Activated CD4-positive, alpha-beta memory T cell treated with anti-CD3 and anti-CD28 coated beads for 36 hours (primary cell): ENCODE results near the gene TSGA10. TPM values are rescaled to one million over a fixed set of nuclear protein-coding genes. Genes with fewer than 3 reads are reported as not detected.
"Not testable (repeated sequence)": the region's sequence is repeated elsewhere in the genome, so short reads cannot be mapped to it uniquely, and the experiment has no call there.

ENCODE experiments used
- CTCF ChIA-PET: fragments of 350-600 bp; sonication (Branson Sonifier 250); formaldehyde crosslinking; loops from one replicate; lab custom pipeline; 2021; ENCODE audit warnings: antibody characterized with exemption, inconsistent platforms; lab: Charles Lee
- POLR2A ChIA-PET: fragments of 350-600 bp; sonication (Branson Sonifier 250); formaldehyde crosslinking; loops from one replicate; lab custom pipeline; 2021; ENCODE audit warnings: antibody characterized with exemption; lab: Charles Lee
- DNase-seq: peaks from one replicate; pipeline ENCODE4 v3.0.0-alpha.2; 2020
- H3K27ac Mint-ChIP-seq: one replicate; pipeline ENCODE4 v1.8.0; 2021; ENCODE audit warnings: mixed read lengths
- H3K27me3 Mint-ChIP-seq: one replicate; pipeline ENCODE4 v1.8.0; 2021; ENCODE audit warnings: mixed read lengths
- H3K36me3 Mint-ChIP-seq: one replicate; pipeline ENCODE4 v1.8.0; 2021; ENCODE audit warnings: mixed read lengths
- H3K4me1 Mint-ChIP-seq: one replicate; pipeline ENCODE4 v1.8.0; 2021; ENCODE audit warnings: low read depth, mixed read lengths
- H3K4me3 Mint-ChIP-seq: one replicate; pipeline ENCODE4 v1.8.0; 2021; ENCODE audit warnings: mild to moderate bottlenecking, mixed read lengths
- H3K9me3 Mint-ChIP-seq: one replicate; pipeline ENCODE4 v1.8.0; 2021; ENCODE audit warnings: mixed read lengths
- intact Hi-C: fragments of 100-400 bp; cut with micrococcal nuclease; formaldehyde crosslinking; loops from one replicate; pipeline ENCODE4 v1.15.1; 2023
- total RNA-seq, 2 experiments: library from RNA; stranded (reverse); gene quantifications; one replicate each; pipeline ENCODE4 v1.2.3, GENCODE V29; 2021

Gene TSGA10, protein sequence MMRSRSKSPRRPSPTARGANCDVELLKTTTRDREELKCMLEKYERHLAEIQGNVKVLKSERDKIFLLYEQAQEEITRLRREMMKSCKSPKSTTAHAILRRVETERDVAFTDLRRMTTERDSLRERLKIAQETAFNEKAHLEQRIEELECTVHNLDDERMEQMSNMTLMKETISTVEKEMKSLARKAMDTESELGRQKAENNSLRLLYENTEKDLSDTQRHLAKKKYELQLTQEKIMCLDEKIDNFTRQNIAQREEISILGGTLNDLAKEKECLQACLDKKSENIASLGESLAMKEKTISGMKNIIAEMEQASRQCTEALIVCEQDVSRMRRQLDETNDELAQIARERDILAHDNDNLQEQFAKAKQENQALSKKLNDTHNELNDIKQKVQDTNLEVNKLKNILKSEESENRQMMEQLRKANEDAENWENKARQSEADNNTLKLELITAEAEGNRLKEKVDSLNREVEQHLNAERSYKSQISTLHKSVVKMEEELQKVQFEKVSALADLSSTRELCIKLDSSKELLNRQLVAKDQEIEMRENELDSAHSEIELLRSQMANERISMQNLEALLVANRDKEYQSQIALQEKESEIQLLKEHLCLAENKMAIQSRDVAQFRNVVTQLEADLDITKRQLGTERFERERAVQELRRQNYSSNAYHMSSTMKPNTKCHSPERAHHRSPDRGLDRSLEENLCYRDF
- 1 to 10 TPM; 6.3 to 7.0 TPM for total RNA-seq

- peak within 1 kb of the TSS; percentile 91 for H3K27ac Mint-ChIP-seq
- H3K36me3 Mint-ChIP-seq = peaks cover 7% of the 10 kb centered on the region
- peaks cover 24% of the 10 kb centered on the region for H3K4me1 Mint-ChIP-seq
- H3K27me3 Mint-ChIP-seq = no peaks in the 10 kb centered on the region
- peak; percentile 96 for DNase-seq
- ChIA-PET CTCF (interaction anchor here (1.1 to 1.8 kb wide), 2 partner anchors 14 to 23 kb away, joined by 3 to 5 read pairs; no protein-coding TSS in a partner anchor), POLR2A (interaction anchor here (0.9 to 3.0 kb wide), 4 partner anchors 13 to 182 kb away, joined by 3 to 13 read pairs (median 9); partner anchors contain the start of genes C2orf15, EIF5B, MITD1 and MRPL30)
- intact Hi-C loops = loop anchor here (1.0 to 10.0 kb wide), 6 partner anchors 14 to 700 kb away; partner anchors contain the start of genes C2orf15, MGAT4A, MITD1 and MRPL30
- H3K4me3 Mint-ChIP-seq = no peak within 1 kb of the TSS
- H3K9me3 Mint-ChIP-seq = no peaks in the 10 kb centered on the region
These were observed at the start of gene TSGA10, which contains the start of gene LIPT1 for GRCh38 chr2:99154643-99155536. TSGA10 (minus strand) TSS chr2:99154942; CDS start chr2:99109439, 45,503 bp downstream. LIPT1 (plus strand) TSS chr2:99154967; CDS start chr2:99161958, 6,991 bp downstream.

DNA sequence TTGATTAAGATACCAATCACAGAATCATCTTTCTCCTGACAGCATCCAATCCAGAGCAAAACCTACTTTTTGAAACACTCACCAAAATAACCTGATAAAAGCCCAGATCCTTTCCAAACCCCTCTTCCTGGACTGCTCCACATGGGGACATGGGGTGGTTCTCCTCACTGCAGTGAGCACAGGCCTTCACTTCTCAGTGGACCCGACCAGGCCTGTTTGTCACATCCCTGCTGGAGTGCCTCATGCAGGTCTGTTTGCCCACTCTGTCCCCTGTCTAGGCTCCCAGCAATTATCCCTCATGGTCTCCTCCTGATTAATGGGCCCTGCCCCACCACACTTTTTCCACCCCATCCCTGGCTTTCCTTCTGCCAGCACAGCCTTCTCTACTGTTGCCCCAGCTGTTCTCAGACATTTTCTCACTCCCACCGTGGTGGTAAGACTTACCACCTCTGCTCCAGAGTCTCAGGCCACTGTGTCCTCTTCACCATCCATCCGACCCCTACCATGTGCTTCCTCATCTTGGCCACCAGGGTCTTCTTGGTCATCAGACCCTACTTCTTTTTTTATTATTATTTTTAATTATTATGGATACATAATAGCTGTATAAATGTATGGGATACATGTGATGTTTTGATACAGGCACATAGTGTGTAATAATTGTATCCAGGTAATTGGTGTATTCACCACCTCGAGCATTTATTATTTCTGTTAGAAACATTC is 47.4 kb upstream of the TSGA10 start:
- peak overlapping the region; percentile 2 for H3K27ac Mint-ChIP-seq
- CTCF ChIA-PET = interaction anchor here (1.4 kb wide), 1 partner anchor 16 kb away, joined by 4 read pairs; no protein-coding TSS in a partner anchor

GRCh38 chr2:99200076-99200800 is 45.5 kb upstream of the TSGA10 start:
- Mint-ChIP-seq H3K4me3 (no peak overlapping the region), H3K27ac (no peak overlapping the region)
- POLR2A ChIA-PET = no interaction called here

More for the DNA sequence above, 47.4 kb upstream of the TSGA10 start:
- peaks cover 4% of the 10 kb centered on the region for H3K9me3 Mint-ChIP-seq
- DNase-seq = no peak
- intact Hi-C loops = no loop called here
- peaks cover 12% of the 10 kb centered on the region for H3K36me3 Mint-ChIP-seq
- POLR2A ChIA-PET = no interaction called here
- H3K4me1 Mint-ChIP-seq = no peaks in the 10 kb centered on the region
- no peak overlapping the region for H3K4me3 Mint-ChIP-seq
- H3K27me3 Mint-ChIP-seq = no peaks in the 10 kb centered on the region

DNA sequence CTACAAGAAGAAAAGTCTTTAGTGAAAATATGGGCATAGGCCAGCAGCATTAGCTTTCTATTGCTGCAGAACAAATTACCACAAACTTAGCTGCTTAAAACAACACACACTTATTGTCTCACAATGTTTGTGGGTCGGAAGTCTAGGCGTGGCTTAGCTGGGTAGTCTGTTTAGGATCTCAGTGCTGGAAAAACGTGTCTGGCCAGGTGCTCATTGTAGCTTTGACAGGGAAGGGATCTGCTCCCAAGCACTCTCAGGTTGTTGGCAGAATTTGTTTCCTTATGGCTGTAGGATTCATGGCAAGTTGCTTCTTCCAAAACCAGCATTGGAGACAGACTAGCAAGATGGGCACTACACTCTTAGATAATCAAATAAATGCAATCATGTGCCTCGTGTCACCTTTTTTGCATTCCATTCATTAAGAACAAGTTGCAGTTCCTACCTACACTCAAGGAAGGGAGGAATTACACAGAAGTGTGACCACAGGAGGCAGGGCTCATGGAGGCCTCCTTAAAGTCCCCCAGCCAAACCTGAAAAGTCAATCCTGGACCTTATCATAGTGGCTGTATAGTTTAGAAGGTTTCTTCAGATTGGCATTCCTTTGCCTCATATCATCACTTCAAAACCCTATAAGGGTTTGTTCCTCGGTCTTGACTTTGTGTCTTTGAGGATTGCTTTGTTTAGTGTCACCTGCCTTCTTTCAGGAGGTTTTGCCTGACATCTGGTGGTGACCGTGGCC is 43.5 kb upstream of the TSGA10 start:
- CTCF ChIA-PET = no interaction called here
- intact Hi-C loops = no loop called here
- DNase-seq = no peak
- H3K4me1 Mint-ChIP-seq = no peaks in the 10 kb centered on the region
- peaks cover 12% of the 10 kb centered on the region for H3K36me3 Mint-ChIP-seq
- H3K9me3 Mint-ChIP-seq = no peaks in the 10 kb centered on the region
- POLR2A ChIA-PET = no interaction called here
- H3K27ac Mint-ChIP-seq = no peak overlapping the region
- no peak overlapping the region for H3K4me3 Mint-ChIP-seq
- H3K27me3 Mint-ChIP-seq = no peaks in the 10 kb centered on the region

More at GRCh38 chr2:99200076-99200800, 45.5 kb upstream of the TSGA10 start:
- no peaks in the 10 kb centered on the region for H3K4me1 Mint-ChIP-seq
- no peaks in the 10 kb centered on the region for H3K9me3 Mint-ChIP-seq
- no peak for DNase-seq
- intact Hi-C loops = no loop called here
- CTCF ChIA-PET = no interaction called here
- H3K27me3 Mint-ChIP-seq = no peaks in the 10 kb centered on the region
- H3K36me3 Mint-ChIP-seq = peaks cover 8% of the 10 kb centered on the region

- H3K9me3 Mint-ChIP-seq, intact Hi-C loops: not testable (repeated sequence)
These were observed 37.6 kb upstream of the TSGA10 start for GRCh38 chr2:99192364-99192763.

DNA sequence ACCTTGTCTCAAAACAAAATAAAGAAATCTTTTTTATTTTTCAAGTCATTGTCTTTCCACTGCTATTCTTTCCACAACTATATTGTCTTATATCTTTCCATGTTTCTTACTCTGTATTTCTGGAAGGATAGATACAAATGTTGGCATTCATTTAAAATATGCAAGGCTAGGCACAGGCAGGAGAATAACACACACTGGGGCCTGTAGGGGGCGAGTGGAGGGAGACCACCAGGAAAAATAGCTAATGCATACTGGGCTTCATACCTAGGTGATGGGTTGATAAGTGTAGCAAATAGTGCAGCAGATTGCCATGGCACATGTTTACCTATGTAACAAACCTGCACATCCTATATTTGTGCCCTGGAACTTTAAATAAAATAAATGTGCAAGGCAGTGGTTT is 35.8 kb upstream of the TSGA10 start:
- peaks cover 42% of the 10 kb centered on the region for H3K36me3 Mint-ChIP-seq
- H3K4me3 Mint-ChIP-seq = no peak overlapping the region
- H3K9me3 Mint-ChIP-seq = no peaks in the 10 kb centered on the region
- POLR2A ChIA-PET = no interaction called here
- no peak overlapping the region for H3K27ac Mint-ChIP-seq
- DNase-seq = no peak
- no peaks in the 10 kb centered on the region for H3K27me3 Mint-ChIP-seq
- intact Hi-C loops = no loop called here
- CTCF ChIA-PET = no interaction called here
- H3K4me1 Mint-ChIP-seq = peaks cover 17% of the 10 kb centered on the region

More at GRCh38 chr2:99192364-99192763, 37.6 kb upstream of the TSGA10 start:
- POLR2A ChIA-PET, DNase-seq, CTCF ChIA-PET, H3K27ac Mint-ChIP-seq, H3K27me3 Mint-ChIP-seq, H3K4me3 Mint-ChIP-seq: not testable (repeated sequence)
- H3K36me3 Mint-ChIP-seq = peaks cover 47% of the 10 kb centered on the region
- peaks cover 13% of the 10 kb centered on the region for H3K4me1 Mint-ChIP-seq

DNA sequence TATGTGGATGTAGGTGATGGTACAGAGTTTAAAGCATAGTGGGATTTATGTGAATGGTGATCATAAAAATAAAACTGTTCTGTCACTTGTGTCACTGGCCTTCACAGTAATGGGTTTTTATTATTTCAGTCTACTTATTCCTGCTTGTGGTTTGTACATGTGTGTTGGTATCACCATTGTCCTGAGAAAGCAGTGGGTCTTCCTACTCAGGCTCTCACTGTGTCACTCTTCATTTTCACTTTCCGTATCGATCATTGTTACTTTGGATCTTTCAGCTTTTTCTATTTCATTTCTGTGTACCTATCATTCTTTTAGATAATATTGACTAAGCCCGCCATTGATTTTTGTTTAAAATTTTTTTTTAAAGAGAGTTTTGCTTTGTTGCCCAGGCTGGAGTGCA is 33.6 kb upstream of the TSGA10 start:
- H3K27ac Mint-ChIP-seq = peak overlapping the region; percentile 6
- no peaks in the 10 kb centered on the region for H3K27me3 Mint-ChIP-seq
- no peak overlapping the region for H3K4me3 Mint-ChIP-seq
- intact Hi-C loops = no loop called here
- H3K9me3 Mint-ChIP-seq = no peaks in the 10 kb centered on the region
- peaks cover 30% of the 10 kb centered on the region for H3K4me1 Mint-ChIP-seq
- no peak for DNase-seq
- CTCF ChIA-PET = no interaction called here
- POLR2A ChIA-PET = interaction anchor here (0.7 kb wide), 1 partner anchor 561 kb away, joined by 3 read pairs; no protein-coding TSS in a partner anchor
- H3K36me3 Mint-ChIP-seq = peaks cover 35% of the 10 kb centered on the region

DNA sequence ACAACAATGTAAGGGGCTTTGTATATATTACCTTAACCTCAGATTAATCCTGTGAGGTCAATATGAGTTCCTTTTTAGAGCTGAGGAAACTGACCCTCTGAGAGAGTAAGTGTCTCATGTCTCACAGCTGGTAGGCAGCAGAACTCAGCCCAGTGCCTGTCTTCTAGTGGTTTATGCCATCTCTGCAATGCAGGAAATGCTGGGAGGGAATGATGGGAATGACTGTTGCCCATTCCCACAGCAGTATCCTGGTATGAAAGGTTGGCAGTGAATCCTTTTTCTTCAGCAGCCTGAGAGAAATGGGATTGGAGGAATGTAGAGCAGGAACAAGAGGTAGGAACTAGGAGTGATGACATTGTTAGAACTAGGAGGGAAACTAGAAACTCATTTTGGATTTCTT is 32.3 kb upstream of the TSGA10 start:
- ChIA-PET CTCF (no interaction called here), POLR2A (no interaction called here)
- Mint-ChIP-seq H3K27ac (no peak overlapping the region), H3K4me1 (peaks cover 35% of the 10 kb centered on the region), H3K27me3 (no peaks in the 10 kb centered on the region), H3K36me3 (peaks cover 24% of the 10 kb centered on the region), H3K4me3 (no peak overlapping the region), H3K9me3 (no peaks in the 10 kb centered on the region)
- no peak for DNase-seq
- intact Hi-C loops = no loop called here

DNA sequence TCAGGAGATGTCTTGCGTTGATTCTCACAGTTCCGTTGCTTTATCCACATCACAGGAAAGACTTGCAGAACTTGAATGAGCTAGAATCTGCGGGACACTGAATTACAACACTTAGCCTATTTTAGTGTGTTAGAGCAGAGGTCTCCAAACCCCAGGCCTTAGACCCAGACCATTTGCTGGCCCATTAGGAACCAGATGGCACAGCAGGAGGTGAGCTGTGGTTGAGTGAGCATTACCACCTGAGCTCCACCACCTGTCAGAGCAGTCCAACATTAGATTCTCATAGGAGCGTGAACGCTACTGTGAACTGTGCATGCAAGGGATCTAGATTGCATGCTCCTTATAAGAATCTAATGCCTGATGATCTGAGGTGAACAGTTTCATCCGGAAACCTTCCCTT is 30.1 kb upstream of the TSGA10 start:
- Mint-ChIP-seq H3K4me1 (peaks cover 41% of the 10 kb centered on the region), H3K27ac (no peak overlapping the region), H3K4me3 (no peak overlapping the region), H3K9me3 (no peaks in the 10 kb centered on the region), H3K27me3 (no peaks in the 10 kb centered on the region), H3K36me3 (peaks cover 10% of the 10 kb centered on the region)
- DNase-seq = no peak
- intact Hi-C loops = no loop called here
- POLR2A ChIA-PET = no interaction called here
- CTCF ChIA-PET = no interaction called here

GRCh38 chr2:99183025-99183424 is 28.3 kb upstream of the TSGA10 start:
- intact Hi-C loops = no loop called here
- H3K27me3 Mint-ChIP-seq = no peaks in the 10 kb centered on the region
- H3K27ac Mint-ChIP-seq = no peak overlapping the region
- H3K9me3 Mint-ChIP-seq = no peaks in the 10 kb centered on the region
- peaks cover 5% of the 10 kb centered on the region for H3K36me3 Mint-ChIP-seq
- POLR2A ChIA-PET = no interaction called here
- no peak overlapping the region for H3K4me3 Mint-ChIP-seq
- H3K4me1 Mint-ChIP-seq = peaks cover 45% of the 10 kb centered on the region
- DNase-seq = no peak
- CTCF ChIA-PET = no interaction called here
